Activated naive CD8-positive, alpha-beta T cell treated with anti-CD3 and anti-CD28 coated beads, Interleukin-2, amount 10 ng/mL, durations not matched to agents 7 days and 5 days (primary cell): ENCODE data around the gene TSC22D1. TPM values are rescaled to one million over a fixed set of nuclear protein-coding genes. Genes with fewer than 3 reads are reported as not detected.

Experiments used
- ATAC-seq: fragments of 150-1000 bp; cut with Tn5 transposase; one replicate; pipeline ENCODE4 v1.10.0; 2021; ENCODE audit warnings: low read depth, moderate library complexity
- POLR2A ChIA-PET: fragments of 350-600 bp; sonication (Branson Sonifier 250); formaldehyde crosslinking; loops from one replicate; lab custom pipeline; 2021; ENCODE audit warnings: antibody characterized with exemption; lab: Charles Lee
- DNase-seq: peaks from one replicate; pipeline ENCODE4 v3.0.0; 2021
- H3K27ac Mint-ChIP-seq: one replicate; pipeline ENCODE4 v1.8.0; 2022; ENCODE audit warnings: mild to moderate bottlenecking, mixed read lengths
- H3K27me3 Mint-ChIP-seq: one replicate; pipeline ENCODE4 v1.8.0; 2022; ENCODE audit warnings: mild to moderate bottlenecking, moderate library complexity, mixed read lengths
- H3K36me3 Mint-ChIP-seq: one replicate; pipeline ENCODE4 v1.8.0; 2021; ENCODE audit warnings: mild to moderate bottlenecking, mixed read lengths
- H3K4me1 Mint-ChIP-seq: one replicate; pipeline ENCODE4 v1.8.0; 2021; ENCODE audit warnings: mixed read lengths
- H3K4me3 Mint-ChIP-seq: one replicate; pipeline ENCODE4 v1.8.0; 2022; ENCODE audit warnings: mild to moderate bottlenecking, moderate library complexity, mixed read lengths
- H3K9me3 Mint-ChIP-seq: one replicate; pipeline ENCODE4 v1.8.0; 2021; ENCODE audit warnings: mixed read lengths
- total RNA-seq, 2 experiments: library from RNA; stranded (reverse); gene quantifications; one replicate each; pipeline ENCODE4 v1.2.3, GENCODE V29; 2021

The TSC22D1 gene
- total RNA-seq, 2 experiments from 2014 or later: 21.8 to 27.0 TPM

GRCh38 chr13:44393391-44393790, 182.7 kb downstream of the TSC22D1 start:
- Mint-ChIP-seq H3K4me1 (peaks cover 2% of the 10 kb centered on the region), H3K27ac (no peak overlapping the region), H3K4me3 (no peak overlapping the region)

DNA sequence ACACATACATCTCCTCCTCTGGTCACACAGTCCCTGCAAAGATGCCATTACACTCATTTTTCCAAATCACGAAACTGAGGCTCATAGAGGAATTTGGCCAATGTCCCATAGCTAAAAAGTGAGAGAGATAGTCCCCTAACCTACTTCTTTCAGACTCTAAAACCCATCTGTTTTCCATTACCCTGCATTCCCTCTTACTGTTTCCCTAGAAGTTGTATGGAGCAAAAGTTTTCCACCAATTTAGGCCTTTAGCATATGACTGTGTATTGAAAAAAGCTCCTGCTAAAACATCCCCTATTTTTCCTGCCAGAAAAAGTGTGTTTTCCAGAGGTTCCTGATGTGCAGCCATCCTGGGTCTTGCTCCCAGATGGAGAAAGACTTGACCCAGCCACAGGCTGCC, 186.3 kb downstream of the TSC22D1 start:
- no peak overlapping the region for H3K4me3 Mint-ChIP-seq
- H3K27ac Mint-ChIP-seq: no peak overlapping the region
- peaks cover 2% of the 10 kb centered on the region for H3K4me1 Mint-ChIP-seq
- peaks cover 3% of the 10 kb centered on the region for H3K27me3 Mint-ChIP-seq
- POLR2A ChIA-PET: no interaction called here
- H3K36me3 Mint-ChIP-seq: no peaks in the 10 kb centered on the region
- ATAC-seq: no peak
- no peak for DNase-seq
- H3K9me3 Mint-ChIP-seq: no peaks in the 10 kb centered on the region

More at GRCh38 chr13:44393391-44393790, 182.7 kb downstream of the TSC22D1 start:
- H3K27me3 Mint-ChIP-seq: peaks cover 3% of the 10 kb centered on the region
- DNase-seq (no peak), ATAC-seq (no peak)
- POLR2A ChIA-PET: interaction anchor here (0.5 kb wide), 1 partner anchor 49 kb away, joined by 5 read pairs; no protein-coding TSS in a partner anchor
- no peaks in the 10 kb centered on the region for H3K9me3 Mint-ChIP-seq
- no peaks in the 10 kb centered on the region for H3K36me3 Mint-ChIP-seq

- H3K27me3 Mint-ChIP-seq: peaks cover 3% of the 10 kb centered on the region
- H3K4me1 Mint-ChIP-seq: peaks cover 2% of the 10 kb centered on the region
- ATAC-seq (no peak), DNase-seq (no peak)
- H3K9me3 Mint-ChIP-seq: no peaks in the 10 kb centered on the region
- no peak overlapping the region for H3K4me3 Mint-ChIP-seq
- H3K36me3 Mint-ChIP-seq: no peaks in the 10 kb centered on the region
- POLR2A ChIA-PET: no interaction called here
- H3K27ac Mint-ChIP-seq: no peak overlapping the region
Measured at GRCh38 chr13:44389060-44389666, 187.0 kb downstream of the TSC22D1 start.

DNA sequence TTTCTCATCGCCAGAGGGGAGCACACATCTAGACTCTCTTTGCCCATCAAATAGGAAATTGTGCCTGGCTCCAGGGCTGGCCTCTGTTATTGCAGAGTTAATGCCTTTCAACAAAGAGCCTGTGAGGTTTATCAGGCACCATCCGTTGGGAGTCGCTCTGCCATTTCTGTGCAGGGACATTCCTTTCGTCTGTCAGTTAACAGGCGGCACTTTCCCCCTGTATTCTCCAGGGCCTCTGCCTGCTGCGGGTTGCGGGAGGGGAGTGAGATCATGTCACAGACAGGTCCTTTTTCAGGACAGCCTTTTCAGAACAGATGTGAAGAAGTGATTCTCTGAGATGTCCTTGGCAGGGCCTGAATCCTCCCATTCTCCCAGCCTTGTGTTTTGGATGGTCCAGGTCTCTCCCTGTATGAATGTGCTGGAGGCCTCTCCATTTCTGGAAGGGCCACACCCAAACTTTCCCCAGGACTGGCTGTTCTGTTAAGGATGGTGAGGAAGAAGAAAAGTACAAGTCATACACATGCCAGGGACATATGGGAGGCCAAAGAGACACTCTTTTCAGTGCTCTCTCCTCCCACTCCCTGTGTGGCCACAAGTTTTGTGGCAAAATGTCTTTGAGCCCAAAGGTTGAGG, 187.6 kb downstream of the TSC22D1 start:
- Mint-ChIP-seq H3K27ac (no peak overlapping the region), H3K4me3 (no peak overlapping the region)
- ATAC-seq: no peak

GRCh38 chr13:44386913-44387556, 189.1 kb downstream of the TSC22D1 start:
- Mint-ChIP-seq H3K4me3 (no peak overlapping the region), H3K9me3 (no peaks in the 10 kb centered on the region), H3K4me1 (peaks cover 2% of the 10 kb centered on the region), H3K27ac (no peak overlapping the region), H3K36me3 (no peaks in the 10 kb centered on the region), H3K27me3 (no peaks in the 10 kb centered on the region)
- no peak for DNase-seq
- POLR2A ChIA-PET: no interaction called here
- no peak for ATAC-seq

More for the DNA sequence above, 187.6 kb downstream of the TSC22D1 start:
- H3K9me3 Mint-ChIP-seq: no peaks in the 10 kb centered on the region
- no peaks in the 10 kb centered on the region for H3K36me3 Mint-ChIP-seq
- POLR2A ChIA-PET: no interaction called here
- no peak for DNase-seq
- peaks cover 2% of the 10 kb centered on the region for H3K4me1 Mint-ChIP-seq
- H3K27me3 Mint-ChIP-seq: peaks cover 3% of the 10 kb centered on the region

DNA sequence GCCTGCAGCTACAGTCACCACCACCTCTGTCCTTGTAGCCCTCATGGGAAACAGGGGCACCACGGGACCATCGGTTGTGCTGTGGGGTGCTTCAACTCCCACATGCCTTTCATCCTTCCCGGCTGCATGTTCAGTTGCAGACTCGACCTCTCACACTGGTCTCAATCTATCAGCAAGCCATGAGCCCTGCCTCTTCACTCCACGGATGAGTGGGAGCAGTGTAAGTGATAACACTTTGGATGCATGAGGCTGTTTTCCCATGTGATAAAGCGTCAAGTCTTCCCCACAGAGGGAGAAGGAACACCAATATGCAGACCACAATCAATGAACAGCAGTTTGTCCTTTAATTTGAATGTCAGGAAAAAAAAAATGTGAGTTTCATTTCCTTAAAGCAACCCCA, 190.3 kb downstream of the TSC22D1 start:
- peaks cover 2% of the 10 kb centered on the region for H3K4me1 Mint-ChIP-seq

GRCh38 chr13:44385401-44385800, 190.7 kb downstream of the TSC22D1 start:
- Mint-ChIP-seq H3K4me3 (no peak overlapping the region), H3K4me1 (peaks cover 2% of the 10 kb centered on the region), H3K36me3 (no peaks in the 10 kb centered on the region), H3K27ac (no peak overlapping the region), H3K27me3 (no peaks in the 10 kb centered on the region), H3K9me3 (no peaks in the 10 kb centered on the region)
- ATAC-seq: no peak
- DNase-seq: no peak
- POLR2A ChIA-PET: no interaction called here

More for the DNA sequence above, 190.3 kb downstream of the TSC22D1 start:
- POLR2A ChIA-PET: no interaction called here
- ATAC-seq: no peak
- Mint-ChIP-seq H3K4me3 (no peak overlapping the region), H3K36me3 (no peaks in the 10 kb centered on the region), H3K9me3 (no peaks in the 10 kb centered on the region), H3K27ac (no peak overlapping the region), H3K27me3 (no peaks in the 10 kb centered on the region)
- DNase-seq: no peak

DNA sequence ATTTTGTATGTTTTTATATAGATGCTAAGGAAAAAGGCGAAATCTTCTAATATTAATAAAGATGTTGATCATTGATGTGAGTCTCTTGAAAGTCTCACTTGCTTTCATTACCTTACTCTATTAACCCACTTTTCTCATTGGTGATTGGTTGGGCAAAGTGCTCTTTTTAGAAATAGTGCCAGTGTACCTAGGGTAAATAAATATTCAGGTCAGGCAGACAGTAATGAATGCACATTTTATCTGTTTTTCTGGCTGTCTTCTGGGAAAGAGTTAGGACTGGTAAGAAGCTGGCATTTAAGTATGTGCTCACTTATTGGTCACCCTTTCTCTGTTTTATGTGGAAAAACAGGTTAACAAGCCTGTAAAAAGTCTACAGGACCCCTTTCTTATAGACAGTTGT, 191.4 kb downstream of the TSC22D1 start:
- Mint-ChIP-seq H3K4me1 (peaks cover 2% of the 10 kb centered on the region), H3K4me3 (no peak overlapping the region), H3K27me3 (no peaks in the 10 kb centered on the region), H3K36me3 (no peaks in the 10 kb centered on the region), H3K9me3 (no peaks in the 10 kb centered on the region), H3K27ac (no peak overlapping the region)
- ATAC-seq (no peak), DNase-seq (no peak)
- POLR2A ChIA-PET: no interaction called here

GRCh38 chr13:44383945-44384344, 192.2 kb downstream of the TSC22D1 start:
- POLR2A ChIA-PET: no interaction called here
- Mint-ChIP-seq H3K27me3 (no peaks in the 10 kb centered on the region), H3K27ac (no peak overlapping the region), H3K4me3 (no peak overlapping the region), H3K36me3 (no peaks in the 10 kb centered on the region), H3K4me1 (peaks cover 2% of the 10 kb centered on the region), H3K9me3 (no peaks in the 10 kb centered on the region)
- DNase-seq (no peak), ATAC-seq (no peak)

DNA sequence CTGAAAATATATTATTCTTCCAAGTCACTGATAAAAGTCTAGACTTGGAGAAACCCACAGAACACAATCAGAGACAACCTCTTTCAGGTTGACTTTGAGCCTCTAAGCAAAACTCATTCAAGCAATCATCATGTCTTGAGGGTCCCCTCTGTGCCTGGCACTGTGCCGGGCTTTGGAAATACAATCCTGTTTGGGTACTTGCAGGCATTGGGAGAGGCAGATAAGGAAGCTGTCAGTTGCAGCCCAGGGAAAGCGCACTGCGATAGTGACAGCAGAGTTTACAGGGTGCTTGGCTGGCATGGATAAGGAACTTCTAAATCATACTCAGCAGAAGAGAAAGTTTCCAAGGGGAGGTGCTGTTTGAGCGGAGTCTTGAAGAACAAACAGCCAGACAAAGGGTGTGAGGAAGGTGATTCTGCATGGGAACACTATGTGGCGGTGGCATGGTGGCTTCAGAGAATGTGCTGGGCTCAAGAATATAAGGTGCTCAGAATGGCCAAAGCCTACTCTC, 193.4 kb downstream of the TSC22D1 start:
- Mint-ChIP-seq H3K36me3 (no peaks in the 10 kb centered on the region), H3K4me1 (no peaks in the 10 kb centered on the region), H3K9me3 (no peaks in the 10 kb centered on the region), H3K27me3 (peaks cover 4% of the 10 kb centered on the region), H3K4me3 (no peak overlapping the region), H3K27ac (no peak overlapping the region)
- ATAC-seq (no peak), DNase-seq (no peak)
- POLR2A ChIA-PET: no interaction called here

Other genes starting within 250 kb of the TSC22D1 start
- gene SERP2, start 202.5 kb downstream of the TSC22D1 start, total RNA-seq: under 1 TPM in 1 of 2 experiments, not detected in 1; 0.54 TPM